ENCODE data around the gene OSM. TPM values are rescaled to one million over a fixed set of nuclear protein-coding genes. Genes with fewer than 3 reads are reported as not detected.

Gene OSM
- total RNA-seq, 1 donor from 2014 or later, result 246 TPM

GRCh38 chr22:30214703-30215407, 51.8 kb downstream of the OSM start:
- intact Hi-C loops (cut with micrococcal nuclease), result no loop called here

- intact Hi-C loops (cut with micrococcal nuclease), result no loop called here
These were observed 53.6 kb downstream of the OSM start for GRCh38 chr22:30212996-30213441.

Other genes with a start within 250 kb of the OSM start
- gene HORMAD2, start 186.4 kb downstream of the OSM start, total RNA-seq, result 0.45 and 0.98 TPM in 2 replicates
- gene LIF, start 20.1 kb downstream of the OSM start, total RNA-seq, result 502 and 522 TPM in 2 replicates
- gene CASTOR1, start 22.7 kb upstream of the OSM start, total RNA-seq, result 23.2 and 24.8 TPM in 2 replicates
- 46.2 and 46.6 TPM in 2 replicates for gene TBC1D10A, start 60.1 kb upstream of the OSM start, total RNA-seq
- 261 and 276 TPM in 2 replicates for gene SF3A1, start 90.0 kb upstream of the OSM start, total RNA-seq
- gene CCDC157, start 90.2 kb upstream of the OSM start, total RNA-seq, result 4.8 and 5.5 TPM in 2 replicates
- gene RNF215, start 120.6 kb upstream of the OSM start, total RNA-seq, result 13.3 and 14.9 TPM in 2 replicates
- 7.2 and 9.5 TPM in 2 replicates for gene SEC14L2, start 130.2 kb upstream of the OSM start, total RNA-seq
- gene MTFP1, start 158.9 kb upstream of the OSM start, total RNA-seq, result 50.5 and 51.2 TPM in 2 replicates
- gene SEC14L3, start 205.2 kb upstream of the OSM start, total RNA-seq, result not detected in 2 replicates
- not detected in 2 replicates for gene SEC14L4, start 238.8 kb upstream of the OSM start, total RNA-seq